ENCODE measurements around the gene TNFSF15.

TNFSF15 gene

GRCh38 chr9:114820776-114821501, 15.1 kb upstream of the TNFSF15 start:
- Histone ChIP-seq H3K9me3 (ENCODE audit: control insufficient read depth, insufficient read depth, low read depth, low read length) (no peaks in the 10 kb centered on the region), H3K36me3 (ENCODE audit: control insufficient read depth in 2 of 2, insufficient read depth in 1 of 2, low read length in 2 of 2) (no peaks in the 10 kb centered on the region), H3K4me3 (ENCODE audit: low read depth, low read length) (no peak overlapping the region), H3K4me1 (ENCODE audit: control insufficient read depth, insufficient read depth, low read length) (no peaks in the 10 kb centered on the region), H3K27ac (ENCODE audit: extremely low read depth, low read depth, low read length) (no peak overlapping the region)
- ChIA-PET CTCF (interaction anchor here (0.9 to 1.5 kb wide), 2 partner anchors 70 to 90 kb away, joined by 4 to 5 read pairs; no protein-coding TSS in a partner anchor), POLR2A (no interaction called here)
- TF ChIP-seq FEZF1 (tag by site-specific recombination; IDR thresholded peaks at IDR 0.05) (no peak), ZNF501 (tag by site-specific recombination; IDR thresholded peaks at IDR 0.05) (no peak), PBX3 (CRISPR knock-in tag; IDR thresholded peaks at IDR 0.05) (no peak), ZBTB8A (tag by site-specific recombination; IDR thresholded peaks at IDR 0.05) (no peak), ZNF362 (tag by site-specific recombination; IDR thresholded peaks at IDR 0.05) (no peak), ZEB2 (tag by site-specific recombination; IDR thresholded peaks at IDR 0.05) (no peak), ZNF37A (tag by site-specific recombination; IDR thresholded peaks at IDR 0.05) (no peak), ZBTB20 (tag by site-specific recombination; IDR thresholded peaks at IDR 0.05) (no peak), ZIC2 (tag by site-specific recombination; IDR thresholded peaks at IDR 0.05) (no peak), ZNF2 (tag by site-specific recombination; IDR thresholded peaks at IDR 0.05) (no peak), ZNF658 (tag by site-specific recombination; IDR thresholded peaks at IDR 0.05) (no peak), TCF7L2 (IDR thresholded peaks at IDR 0.05; ENCODE audit: borderline replicate concordance, low read depth, low read length) (no peak), KLF7 (tag by site-specific recombination; IDR thresholded peaks at IDR 0.05; ENCODE audit: borderline replicate concordance) (no peak), GLIS1 (tag by site-specific recombination; IDR thresholded peaks at IDR 0.05) (no peak), KLF17 (tag by site-specific recombination; IDR thresholded peaks at IDR 0.05) (no peak), TRIM28 (IDR thresholded peaks at IDR 0.05; ENCODE audit: borderline replicate concordance, low read length) (no peak), ZNF488 (tag by site-specific recombination; IDR thresholded peaks at IDR 0.05) (no peak), ZFP37 (tag by site-specific recombination; IDR thresholded peaks at IDR 0.05) (no peak), ZSCAN16 (tag by site-specific recombination; IDR thresholded peaks at IDR 0.05) (no peak)

GRCh38 chr9:114818178-114818577, 12.3 kb upstream of the TNFSF15 start:
- Histone ChIP-seq H3K27ac (ENCODE audit: extremely low read depth, low read depth, low read length) (no peak overlapping the region), H3K4me3 (ENCODE audit: low read depth, low read length) (no peak overlapping the region), H3K36me3 (ENCODE audit: control insufficient read depth in 2 of 2, insufficient read depth in 1 of 2, low read length in 2 of 2) (no peaks in the 10 kb centered on the region), H3K9me3 (ENCODE audit: control insufficient read depth, insufficient read depth, low read depth, low read length) (no peaks in the 10 kb centered on the region), H3K4me1 (ENCODE audit: control insufficient read depth, insufficient read depth, low read length) (no peaks in the 10 kb centered on the region)
- CTCF ChIA-PET = no interaction called here
- POLR2A ChIA-PET = no interaction called here
- TF ChIP-seq ZNF623 (tag by site-specific recombination; IDR thresholded peaks at IDR 0.05) (no peak), HOXD13 (CRISPR knock-in tag; IDR thresholded peaks at IDR 0.05; ENCODE audit: borderline replicate concordance) (no peak), SP3 (tag by site-specific recombination; IDR thresholded peaks at IDR 0.05) (no peak), ZNF692 (tag by site-specific recombination; IDR thresholded peaks at IDR 0.05) (no peak), ZNF449 (tag by site-specific recombination; IDR thresholded peaks at IDR 0.05) (no peak), KLF1 (tag by site-specific recombination; IDR thresholded peaks at IDR 0.05) (no peak), ZBTB1 (tag by site-specific recombination; IDR thresholded peaks at IDR 0.05) (no peak), ZNF140 (tag by site-specific recombination; IDR thresholded peaks at IDR 0.05) (no peak), SCRT2 (tag by site-specific recombination; IDR thresholded peaks at IDR 0.05) (no peak), KLF8 (tag by site-specific recombination; IDR thresholded peaks at IDR 0.05) (no peak), GLI2 (tag by site-specific recombination; IDR thresholded peaks at IDR 0.05; ENCODE audit: borderline replicate concordance, low read depth) (no peak), SCRT1 (tag by site-specific recombination; IDR thresholded peaks at IDR 0.05; ENCODE audit: borderline replicate concordance) (no peak)
